T-cell (primary cell): ENCODE data around the gene GNG7. TPM values are rescaled to one million over a fixed set of nuclear protein-coding genes. Genes with fewer than 3 reads are reported as not detected.
A peak's percentile ranks its signal among the peaks of the same experiment; 100 is the strongest.

Experiments
- ATAC-seq, 4 experiments: fragments of 200-7000 bp in 3 of 4; fragments of 150-1000 bp in 1 of 4; cut with Tn5 transposase; replicated peaks in 1 of 4; 1 replicate in 3 of 4; 2 replicates in 1 of 4; pipeline ENCODE4 v1.10.0; 2021; ENCODE audit warnings: moderate library complexity in 3 of 4, mild to moderate bottlenecking in 2 of 4, moderate number of reproducible peaks in 1 of 4
- CTCF ChIA-PET, 2 donors: fragments of 300-600 bp; sonication (Branson Sonifier 250); formaldehyde crosslinking; loops; one replicate each; lab custom pipeline; 2022; ENCODE audit warnings: antibody characterized with exemption in 2 of 2; lab: Charles Lee
- POLR2A ChIA-PET, 2 donors: fragments of 300-600 bp; sonication (Branson Sonifier 250); formaldehyde crosslinking; loops; one replicate each; lab custom pipeline; 2022; ENCODE audit warnings: antibody characterized with exemption in 2 of 2; lab: Charles Lee
- DNase-seq, 35 experiments: peaks; one replicate each; pipeline versions ENCODE4 v3.0.0 to v3.0.0-alpha.2; 2013 to 2023
- H3K27ac ChIP-seq: one replicate; pipeline ENCODE4 v1.5.1; 2013; ENCODE audit warnings: low read length
- H3K27me3 ChIP-seq, 2 experiments: replicated peaks in 1 of 2; 1 replicate in 1 of 2; 2 replicates in 1 of 2; pipeline versions ENCODE4 v1.6.1 to v1.7.0; 2013; ENCODE audit warnings: low read length in 1 of 2, mixed read lengths in 1 of 2; ENCODE audit not compliant: control insufficient read depth in 2 of 2, insufficient read depth in 2 of 2; ENCODE audit errors: extremely low read depth in 1 of 2
- H3K36me3 ChIP-seq, 2 donors: 1 replicate in 1 of 2; 2 replicates in 1 of 2; pipeline versions ENCODE4 v1.6.1 to v1.7.0; 2013; ENCODE audit warnings: low read length in 1 of 2; ENCODE audit not compliant: control insufficient read depth in 2 of 2, insufficient read depth in 1 of 2; ENCODE audit errors: extremely low read depth in 1 of 2
- H3K4me1 ChIP-seq, 2 experiments: 1 replicate in 1 of 2; 2 replicates in 1 of 2; pipeline versions ENCODE4 v1.6.1 to v1.7.0; 2013; ENCODE audit warnings: low read length in 2 of 2, mixed read lengths in 1 of 2; ENCODE audit not compliant: insufficient read depth in 2 of 2, control insufficient read depth in 1 of 2; ENCODE audit errors: extremely low read depth in 1 of 2
- H3K4me3 ChIP-seq, 2 donors: 1 replicate in 1 of 2; 2 replicates in 1 of 2; pipeline versions ENCODE4 v1.5.1 to v1.7.0; 2013; ENCODE audit warnings: mild to moderate bottlenecking in 2 of 2, low read length in 1 of 2, moderate library complexity in 1 of 2; ENCODE audit not compliant: control insufficient read depth in 1 of 2; ENCODE audit errors: extremely low read depth in 1 of 2
- H3K9me3 ChIP-seq: 2 replicates; pipeline ENCODE4 v1.7.0; 2013
- H3K27ac Mint-ChIP-seq, 2 donors: one replicate each; pipeline ENCODE4 v1.8.0; 2020 to 2021; ENCODE audit warnings: mild to moderate bottlenecking in 2 of 2, mixed read lengths in 2 of 2
- H3K27me3 Mint-ChIP-seq, 2 donors: one replicate each; pipeline ENCODE4 v1.8.0; 2021 to 2022; ENCODE audit warnings: mixed read lengths in 2 of 2
- H3K36me3 Mint-ChIP-seq: one replicate; pipeline ENCODE4 v1.8.0; 2021; ENCODE audit warnings: mixed read lengths
- H3K4me1 Mint-ChIP-seq, 3 donors: one replicate each; pipeline ENCODE4 v1.8.0; 2020 to 2022; ENCODE audit warnings: mixed read lengths in 3 of 3, mild to moderate bottlenecking in 1 of 3
- H3K4me3 Mint-ChIP-seq, 3 donors: one replicate each; pipeline ENCODE4 v1.8.0; 2020 to 2022; ENCODE audit warnings: mild to moderate bottlenecking in 3 of 3, mixed read lengths in 3 of 3, moderate library complexity in 3 of 3
- H3K9me3 Mint-ChIP-seq, 3 donors: one replicate each; pipeline ENCODE4 v1.8.0; 2020 to 2022; ENCODE audit warnings: mixed read lengths in 3 of 3
- WGBS: methylation state at CpG from one replicate; pipeline ENCODE4 v1.1.5; 2013; ENCODE audit warnings: missing lambda C conversion rate; ENCODE audit not compliant: insufficient coverage; 5-methylcytosine and 5-hydroxymethylcytosine counted together
- total RNA-seq, 35 experiments: library from RNA in 6 of 35; stranded (reverse) in 6 of 35; fragments of 120-200 nt in 1 of 35; gene quantifications; one replicate each; pipeline versions ENCODE4 v1.2.1 to v1.2.4 and lab custom pipeline; 2013 to 2026

The GNG7 gene
- total RNA-seq, 5 donors from 2014 or later (not counting 1 experiment from before 2014, with no cell fraction given): 4.5 to 7.2 (median 5.7) TPM

DNA sequence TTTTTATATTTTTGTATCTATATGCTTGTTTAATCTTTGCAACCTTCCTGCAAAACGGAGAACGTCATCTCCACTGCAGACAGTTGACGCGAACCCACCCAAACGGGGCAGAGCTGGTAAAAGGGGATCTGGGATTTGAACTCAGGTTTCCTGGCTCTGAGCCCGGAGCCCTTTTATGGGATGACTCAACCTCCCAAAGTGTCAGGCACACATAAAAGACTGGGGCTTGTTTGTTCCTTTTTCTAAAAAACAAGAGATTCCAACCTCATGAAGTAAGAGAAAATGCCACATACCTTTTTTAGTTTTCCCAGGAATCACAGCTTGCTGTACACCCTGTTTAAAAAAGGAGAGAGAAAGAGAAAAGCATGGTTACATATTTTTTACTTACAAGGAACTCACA, 147.6 kb downstream of the GNG7 start:
- no peaks in the 10 kb centered on the region for H3K36me3 Mint-ChIP-seq
- H3K4me3 Mint-ChIP-seq: no peak overlapping the region
- no peaks in the 10 kb centered on the region for H3K9me3 ChIP-seq
- H3K4me1 Mint-ChIP-seq: peaks cover 20 to 31% (median 21%) of the 10 kb centered on the region in 3 donors
- WGBS: 93% methylated on average over 6 of the region's 6 CpGs
- no peak overlapping the region for H3K27ac ChIP-seq
- no peaks in the 10 kb centered on the region for H3K27me3 Mint-ChIP-seq
- H3K4me3 ChIP-seq: no peak overlapping the region
- H3K4me1 ChIP-seq: peaks cover 2 to 18% of the 10 kb centered on the region in 2 experiments
- CTCF ChIA-PET: interaction anchor here (0.6 to 1.3 kb wide), 2 partner anchors 39 to 56 kb away, joined by 3 read pairs; no protein-coding TSS in a partner anchor
- DNase-seq (no peak), ATAC-seq (no peak)
- H3K27ac Mint-ChIP-seq: no peak overlapping the region
- POLR2A ChIA-PET: no interaction called here
- H3K36me3 ChIP-seq: no peaks in the 10 kb centered on the region
- no peaks in the 10 kb centered on the region for H3K27me3 ChIP-seq
- no peaks in the 10 kb centered on the region for H3K9me3 Mint-ChIP-seq

DNA sequence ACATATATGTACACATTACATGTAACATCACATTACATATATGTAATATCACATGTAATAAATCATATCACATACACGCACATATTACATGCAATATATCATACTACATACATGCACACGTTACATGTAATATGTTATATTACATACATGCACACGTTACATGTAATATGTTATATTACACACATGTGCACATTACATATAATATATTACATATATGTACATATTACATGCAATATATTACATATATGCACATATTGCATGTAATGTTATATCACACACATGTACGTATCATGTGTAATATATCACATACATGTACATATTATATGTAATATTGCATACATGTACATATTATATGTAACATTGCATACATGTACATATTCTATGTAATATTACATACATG, 149.0 kb downstream of the GNG7 start:
- H3K4me3 ChIP-seq: no peak overlapping the region
- POLR2A ChIA-PET: interaction anchor here (0.6 to 1.6 kb wide), 4 partner anchors 76 to 78 kb away, joined by 3 to 10 read pairs (median 3); partner anchors contain the start of gene GADD45B (in 1 of the 2)
- ATAC-seq (no peak), DNase-seq (no peak)
- H3K27ac Mint-ChIP-seq: no peak overlapping the region
- H3K27ac ChIP-seq: no peak overlapping the region
- no CpG with 5 or more reads among the region's 4 CpGs for WGBS
- CTCF ChIA-PET: interaction anchor here in 1 of 2 donors (0.6 to 1.2 kb wide), 9 partner anchors 9 to 288 kb away, joined by 3 to 10 read pairs (median 5); partner anchors contain the start of genes GADD45B and ZNF555
- no peaks in the 10 kb centered on the region for H3K9me3 ChIP-seq
- H3K27me3 Mint-ChIP-seq: no peaks in the 10 kb centered on the region
- H3K27me3 ChIP-seq: no peaks in the 10 kb centered on the region
- no peaks in the 10 kb centered on the region for H3K36me3 ChIP-seq
- peaks cover 3% of the 10 kb centered on the region for H3K36me3 Mint-ChIP-seq
- H3K9me3 Mint-ChIP-seq: peaks cover 0 to 2% (median 0%) of the 10 kb centered on the region in 3 donors
- H3K4me3 Mint-ChIP-seq: no peak overlapping the region
- peaks cover 20 to 32% (median 21%) of the 10 kb centered on the region in 3 donors for H3K4me1 Mint-ChIP-seq
- peaks cover 2 to 18% of the 10 kb centered on the region in 2 experiments for H3K4me1 ChIP-seq

DNA sequence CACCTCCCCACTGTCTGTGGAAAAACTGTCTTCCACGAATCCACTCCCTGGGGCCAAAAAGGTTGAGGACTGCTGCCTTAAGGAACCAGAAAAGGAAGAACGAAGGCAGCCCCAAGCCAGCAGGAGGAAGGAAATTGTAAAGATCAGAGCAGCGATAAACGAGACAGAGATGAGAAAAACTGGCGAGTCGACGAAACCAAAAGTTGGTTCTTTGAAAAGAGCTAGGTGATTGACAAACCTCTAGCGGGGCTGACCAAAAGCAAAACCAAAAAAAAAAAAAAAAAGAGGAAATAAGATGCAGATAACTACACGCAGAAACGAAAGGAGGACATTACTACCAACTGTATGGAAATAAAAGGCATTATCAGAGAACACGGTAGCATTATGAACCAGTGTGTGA, 149.6 kb downstream of the GNG7 start:
- H3K9me3 ChIP-seq: no peaks in the 10 kb centered on the region
- ATAC-seq (peak; percentile 89 to 94 (median 91)), DNase-seq (peak in 32 of 35 experiments; percentile 19 to 84 (median 44))
- H3K27me3 ChIP-seq: no peaks in the 10 kb centered on the region
- peak overlapping the region; percentile 29 to 37 for H3K4me3 ChIP-seq
- peaks cover 0 to 2% (median 0%) of the 10 kb centered on the region in 3 donors for H3K9me3 Mint-ChIP-seq
- H3K4me1 ChIP-seq: peaks cover 2 to 18% of the 10 kb centered on the region in 2 experiments
- H3K36me3 Mint-ChIP-seq: peaks cover 3% of the 10 kb centered on the region
- WGBS: 0% methylated on average over 2 of the region's 11 CpGs
- H3K27ac Mint-ChIP-seq: peak overlapping the region; percentile 86 to 90
- no peaks in the 10 kb centered on the region for H3K36me3 ChIP-seq
- POLR2A ChIA-PET: interaction anchor here (0.6 to 1.6 kb wide), 7 partner anchors 9 to 77 kb away, joined by 3 to 10 read pairs (median 4); partner anchors contain the start of gene GADD45B (in 1 of the 2)
- peak overlapping the region; percentile 68 to 85 (median 73) for H3K4me3 Mint-ChIP-seq
- peak overlapping the region; percentile 67 for H3K27ac ChIP-seq
- H3K27me3 Mint-ChIP-seq: no peaks in the 10 kb centered on the region
- peaks cover 20 to 32% (median 21%) of the 10 kb centered on the region in 3 donors for H3K4me1 Mint-ChIP-seq
- CTCF ChIA-PET: interaction anchor here in 1 of 2 donors (0.6 to 1.2 kb wide), 17 partner anchors 9 to 1298 kb away, joined by 3 to 10 read pairs (median 4); partner anchors contain the start of genes GADD45B and ZNF555

DNA sequence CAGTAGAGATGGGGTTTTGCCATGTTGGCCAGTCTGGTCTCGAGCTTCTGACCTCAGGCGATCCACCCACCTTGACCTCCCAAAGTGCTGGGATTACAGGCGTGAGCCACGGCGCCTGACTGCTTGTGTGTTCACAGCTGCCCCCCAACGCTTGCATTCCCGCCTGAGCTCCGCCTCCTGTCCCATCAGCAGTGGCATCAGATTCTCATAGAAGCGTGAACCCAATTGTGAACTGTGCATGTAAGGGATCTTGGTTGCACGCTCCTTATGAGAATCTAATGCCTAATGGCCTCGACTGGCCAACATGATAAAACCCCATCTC, 150.7 kb downstream of the GNG7 start:
- H3K27me3 Mint-ChIP-seq: no peaks in the 10 kb centered on the region
- peaks cover 3% of the 10 kb centered on the region for H3K36me3 Mint-ChIP-seq
- peaks cover 0 to 2% (median 0%) of the 10 kb centered on the region in 3 donors for H3K9me3 Mint-ChIP-seq
- ChIA-PET CTCF (interaction anchor here (0.6 to 0.9 kb wide), 2 partner anchors 50 to 661 kb away, joined by 3 read pairs; no protein-coding TSS in a partner anchor), POLR2A (interaction anchor here in 1 of 2 donors (1.6 kb wide), 1 partner anchor 76 kb away, joined by 10 read pairs; the partner anchor contains the start of gene GADD45B)
- no peak for DNase-seq
- ATAC-seq: no peak
- H3K36me3 ChIP-seq: peaks cover 0 to 2% of the 10 kb centered on the region in 2 donors
- H3K4me3 Mint-ChIP-seq: peak overlapping the region in 1 of 3 donors; percentile 68
- no peak overlapping the region for H3K27ac ChIP-seq
- peaks cover 20 to 33% (median 23%) of the 10 kb centered on the region in 3 donors for H3K4me1 Mint-ChIP-seq
- peaks cover 2 to 18% of the 10 kb centered on the region in 2 experiments for H3K4me1 ChIP-seq
- no peak overlapping the region for H3K4me3 ChIP-seq
- peak overlapping the region in 1 of 2 donors; percentile 69 for H3K27ac Mint-ChIP-seq
- H3K9me3 ChIP-seq: no peaks in the 10 kb centered on the region
- WGBS: 93% methylated on average over 8 of the region's 11 CpGs
- H3K27me3 ChIP-seq: no peaks in the 10 kb centered on the region

DNA sequence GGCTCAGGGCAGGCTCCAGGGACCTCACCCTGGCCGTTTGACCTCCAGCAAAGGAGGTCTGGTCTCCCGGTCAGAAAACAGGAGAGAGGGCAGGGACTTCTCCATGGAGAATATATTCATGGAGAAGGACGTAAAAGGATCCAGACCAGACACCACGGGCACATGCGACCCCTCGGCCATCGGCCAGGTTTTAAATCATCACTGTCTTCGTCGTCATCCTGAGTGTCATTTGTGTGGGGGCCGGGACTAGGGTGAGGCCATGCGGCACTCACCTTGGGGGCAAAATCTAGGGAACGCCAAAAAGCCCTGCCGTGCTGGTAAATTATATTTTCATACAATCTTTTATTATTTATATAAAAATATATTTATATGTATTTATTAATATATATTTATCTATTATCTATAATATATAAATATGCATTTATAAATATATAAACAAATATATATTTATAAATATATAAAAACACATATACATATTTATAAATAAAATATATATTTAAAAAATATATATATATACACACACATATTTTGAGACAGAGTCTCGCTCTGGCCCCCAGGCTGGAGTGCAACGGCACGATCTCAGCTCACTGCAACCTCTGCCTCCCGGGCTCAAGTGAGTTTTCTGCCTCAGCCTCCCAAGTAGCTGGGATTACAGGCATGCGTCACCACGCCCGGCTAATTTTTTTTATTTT, 151.2 kb downstream of the GNG7 start:
- Histone ChIP-seq H3K36me3 (peaks cover 0 to 3% of the 10 kb centered on the region in 2 donors), H3K4me3 (no peak overlapping the region), H3K4me1 (peaks cover 2 to 18% of the 10 kb centered on the region in 2 experiments), H3K27me3 (no peaks in the 10 kb centered on the region), H3K27ac (no peak overlapping the region), H3K9me3 (no peaks in the 10 kb centered on the region)
- Mint-ChIP-seq H3K4me1 (peaks cover 20 to 32% (median 22%) of the 10 kb centered on the region in 3 donors), H3K36me3 (peaks cover 3% of the 10 kb centered on the region), H3K4me3 (no peak overlapping the region), H3K27me3 (no peaks in the 10 kb centered on the region), H3K9me3 (peaks cover 0 to 2% (median 0%) of the 10 kb centered on the region in 3 donors), H3K27ac (no peak overlapping the region)
- ChIA-PET POLR2A (no interaction called here), CTCF (interaction anchor here in 1 of 2 donors (0.6 kb wide), 1 partner anchor 662 kb away, joined by 3 read pairs; no protein-coding TSS in a partner anchor)
- DNase-seq (no peak), ATAC-seq (no peak)
- WGBS: 97% methylated on average over 9 of the region's 20 CpGs

DNA sequence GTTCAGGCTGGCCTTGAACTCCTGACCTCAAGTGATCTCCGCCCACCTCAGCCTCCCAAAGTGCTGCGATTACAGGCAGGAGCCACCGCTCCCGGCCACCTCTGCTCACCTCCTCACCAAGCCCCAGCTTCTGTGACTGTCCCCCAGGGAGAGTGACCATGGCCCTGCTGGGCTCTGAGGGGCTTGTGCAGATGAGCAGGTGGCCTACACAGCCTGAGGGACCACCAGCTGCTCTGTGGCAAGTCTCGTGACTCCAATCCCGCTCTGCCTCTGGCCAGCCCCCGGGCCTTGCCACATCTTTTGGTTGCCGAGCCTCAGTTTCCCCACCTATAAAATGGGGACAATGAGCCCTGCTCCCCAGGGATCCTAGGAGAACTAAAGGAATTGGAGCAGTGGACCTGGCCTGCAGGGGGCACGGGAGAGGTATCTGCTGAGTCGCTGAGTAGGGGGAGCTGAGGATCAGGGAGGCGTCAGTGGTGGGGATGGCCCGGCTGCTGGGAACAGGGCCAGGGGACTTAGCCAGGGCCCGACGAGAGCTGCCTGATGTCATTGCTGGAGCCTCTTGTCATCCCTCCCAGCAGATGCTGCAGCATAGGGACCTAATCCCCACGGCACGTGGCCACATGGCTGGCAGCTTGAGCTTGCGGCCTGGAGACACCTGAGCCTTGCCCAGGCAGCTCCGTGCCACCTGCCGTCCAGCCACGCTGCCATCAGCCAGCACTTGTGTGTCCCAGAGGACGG, 151.9 kb downstream of the GNG7 start:
- no peak overlapping the region for H3K4me3 ChIP-seq
- Mint-ChIP-seq H3K36me3 (peaks cover 3% of the 10 kb centered on the region), H3K4me3 (no peak overlapping the region), H3K27me3 (no peaks in the 10 kb centered on the region), H3K9me3 (peaks cover 0 to 2% (median 0%) of the 10 kb centered on the region in 3 donors), H3K27ac (no peak overlapping the region), H3K4me1 (peaks cover 20 to 32% (median 22%) of the 10 kb centered on the region in 3 donors)
- no peaks in the 10 kb centered on the region for H3K9me3 ChIP-seq
- peaks cover 0 to 3% of the 10 kb centered on the region in 2 donors for H3K36me3 ChIP-seq
- POLR2A ChIA-PET: no interaction called here
- CTCF ChIA-PET: no interaction called here
- peaks cover 2 to 18% of the 10 kb centered on the region in 2 experiments for H3K4me1 ChIP-seq
- no peaks in the 10 kb centered on the region for H3K27me3 ChIP-seq
- ATAC-seq (no peak), DNase-seq (no peak)
- WGBS: 96% methylated on average over 16 of the region's 21 CpGs
- no peak overlapping the region for H3K27ac ChIP-seq
